ENCODE data around the gene YEATS2. TPM values are rescaled to one million over a fixed set of nuclear protein-coding genes. Genes with fewer than 3 reads are reported as not detected.

The YEATS2 gene
- total and polyA plus RNA-seq, 2 donors (not counting 3 experiments of a cell fraction or from before 2014, with no cell fraction given): 30.2 to 59.9 TPM

DNA sequence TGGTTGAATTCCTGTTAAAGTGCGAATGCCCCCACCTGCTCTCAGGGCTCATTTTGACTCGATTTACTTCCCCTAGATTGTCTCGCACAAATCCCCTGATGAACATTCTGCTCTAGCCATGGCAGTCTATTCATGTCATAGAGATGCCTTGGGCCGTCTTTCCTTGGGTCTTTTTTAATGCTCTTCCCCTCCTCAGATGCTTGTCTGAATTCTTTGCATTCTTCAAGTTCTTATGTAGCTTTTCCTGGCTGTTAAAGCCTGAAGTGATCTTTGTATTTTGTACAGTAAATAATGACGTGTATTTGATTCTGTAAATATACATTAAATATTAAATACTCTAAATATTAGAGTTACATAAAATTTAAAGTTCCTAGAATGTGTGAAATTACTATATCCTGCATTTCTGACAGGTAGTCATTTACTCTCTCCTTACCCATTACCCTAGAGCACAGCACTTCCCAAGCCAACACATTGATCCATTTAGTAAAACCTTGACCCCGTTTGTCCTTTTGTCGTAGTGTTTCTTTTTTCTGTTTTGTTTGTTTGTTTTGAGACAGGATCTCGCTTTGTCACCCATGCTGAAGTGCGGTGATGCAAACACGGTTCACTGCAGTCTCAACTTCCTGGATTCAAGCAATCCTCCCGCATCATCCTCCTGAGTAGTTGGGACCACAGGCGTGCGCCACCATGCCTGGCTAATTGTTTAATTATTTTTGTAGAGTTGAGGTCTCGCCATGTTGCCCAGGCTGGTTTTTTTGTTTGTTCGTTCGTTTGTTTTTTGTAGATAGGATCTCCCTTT, 47.9 kb downstream of the YEATS2 start:
- dilution Hi-C loops (cut with MboI; ENCODE audit: extremely low pct_ligation_motif_present, low sequenced_read_pairs) (no loop called here), intact Hi-C loops (cut with micrococcal nuclease) (no loop called here)
- DNase-seq (ENCODE audit: low read depth, low spot score): peak; percentile 21
- Histone ChIP-seq H3K9ac (replicated peaks; ENCODE audit: extremely low read depth, insufficient read depth, low read length) (no peak overlapping the region), H4K20me1 (replicated peaks; ENCODE audit: control insufficient read depth, extremely low read depth, insufficient read depth, low read length) (peaks cover 2% of the 10 kb centered on the region), H3K9me1 (replicated peaks; ENCODE audit: control insufficient read depth, extremely low read depth, insufficient read depth, low read length) (no peaks in the 10 kb centered on the region), H3K27ac (ENCODE audit: insufficient read depth, low read depth, low read length) (peak overlapping the region; percentile 25), H3K4me1 (ENCODE audit: control insufficient read depth, extremely low read depth, insufficient read depth, low read length) (peaks cover 7% of the 10 kb centered on the region), H3K9me3 (replicated peaks; ENCODE audit: control insufficient read depth, insufficient read depth, low read length) (no peaks in the 10 kb centered on the region), H3K4me3 (replicated peaks in 1 of 3; ENCODE audit: insufficient read depth in 1 of 3, low read depth in 1 of 3, low read length in 3 of 3) (no peak overlapping the region), H2AFZ (ENCODE audit: low read depth, low read length) (no peak overlapping the region), H3K4me2 (ENCODE audit: insufficient read depth, low read length) (no peak overlapping the region), H3K36me3 (ENCODE audit: control insufficient read depth in 2 of 2, extremely low read depth in 1 of 2, insufficient read depth in 2 of 2, low read length in 2 of 2) (peaks cover 2 to 4% of the 10 kb centered on the region in 2 experiments), H3K79me2 (ENCODE audit: control insufficient read depth, insufficient read depth, low read length) (no peaks in the 10 kb centered on the region), H3K27me3 (ENCODE audit: control insufficient read depth in 2 of 2, insufficient read depth in 2 of 2, low read length in 2 of 2) (no peaks in the 10 kb centered on the region)
- no TSS peak for BruUV-seq (replicated peaks)
- CTCF ChIA-PET: no interaction called here
- FAIRE-seq: no peak
- POLR2A ChIA-PET: no interaction called here
- TF ChIP-seq EZH2 (IDR thresholded peaks at IDR 0.05; ENCODE audit: borderline replicate concordance, low read depth, low read length, severe bottlenecking) (no peak), MYC (IDR thresholded peaks at IDR 0.05; ENCODE audit: low read depth, low read length) (no peak), JUN (IDR thresholded peaks at IDR 0.05; ENCODE audit: borderline replicate concordance, insufficient read depth, insufficient read length, low read depth) (no peak), FOS (IDR thresholded peaks at IDR 0.05; ENCODE audit: borderline replicate concordance, insufficient read depth, low read length) (no peak), POLR2A (IDR thresholded peaks at IDR 0.05; ENCODE audit: low read depth, low read length) (no peak), POLR2AphosphoS5 (IDR thresholded peaks at IDR 0.05; ENCODE audit: insufficient read depth, low read depth, low read length) (no peak), GATA2 (IDR thresholded peaks at IDR 0.05; ENCODE audit: insufficient read depth, insufficient read length, low read depth, low read length) (no peak)
- TF ChIP-seq, protein P1, sequence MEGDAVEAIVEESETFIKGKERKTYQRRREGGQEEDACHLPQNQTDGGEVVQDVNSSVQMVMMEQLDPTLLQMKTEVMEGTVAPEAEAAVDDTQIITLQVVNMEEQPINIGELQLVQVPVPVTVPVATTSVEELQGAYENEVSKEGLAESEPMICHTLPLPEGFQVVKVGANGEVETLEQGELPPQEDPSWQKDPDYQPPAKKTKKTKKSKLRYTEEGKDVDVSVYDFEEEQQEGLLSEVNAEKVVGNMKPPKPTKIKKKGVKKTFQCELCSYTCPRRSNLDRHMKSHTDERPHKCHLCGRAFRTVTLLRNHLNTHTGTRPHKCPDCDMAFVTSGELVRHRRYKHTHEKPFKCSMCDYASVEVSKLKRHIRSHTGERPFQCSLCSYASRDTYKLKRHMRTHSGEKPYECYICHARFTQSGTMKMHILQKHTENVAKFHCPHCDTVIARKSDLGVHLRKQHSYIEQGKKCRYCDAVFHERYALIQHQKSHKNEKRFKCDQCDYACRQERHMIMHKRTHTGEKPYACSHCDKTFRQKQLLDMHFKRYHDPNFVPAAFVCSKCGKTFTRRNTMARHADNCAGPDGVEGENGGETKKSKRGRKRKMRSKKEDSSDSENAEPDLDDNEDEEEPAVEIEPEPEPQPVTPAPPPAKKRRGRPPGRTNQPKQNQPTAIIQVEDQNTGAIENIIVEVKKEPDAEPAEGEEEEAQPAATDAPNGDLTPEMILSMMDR (IDR thresholded peaks at IDR 0.05; ENCODE audit: extremely low read depth in 1 of 2, insufficient read depth in 1 of 2, low read depth in 1 of 2, low read length in 2 of 2): no peak
- TF ChIP-seq, protein P2, sequence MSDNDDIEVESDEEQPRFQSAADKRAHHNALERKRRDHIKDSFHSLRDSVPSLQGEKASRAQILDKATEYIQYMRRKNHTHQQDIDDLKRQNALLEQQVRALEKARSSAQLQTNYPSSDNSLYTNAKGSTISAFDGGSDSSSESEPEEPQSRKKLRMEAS (IDR thresholded peaks at IDR 0.05; ENCODE audit: insufficient read depth, insufficient read length): no peak
